Measurements from ENCODE around the gene ZNF358.

DNA sequence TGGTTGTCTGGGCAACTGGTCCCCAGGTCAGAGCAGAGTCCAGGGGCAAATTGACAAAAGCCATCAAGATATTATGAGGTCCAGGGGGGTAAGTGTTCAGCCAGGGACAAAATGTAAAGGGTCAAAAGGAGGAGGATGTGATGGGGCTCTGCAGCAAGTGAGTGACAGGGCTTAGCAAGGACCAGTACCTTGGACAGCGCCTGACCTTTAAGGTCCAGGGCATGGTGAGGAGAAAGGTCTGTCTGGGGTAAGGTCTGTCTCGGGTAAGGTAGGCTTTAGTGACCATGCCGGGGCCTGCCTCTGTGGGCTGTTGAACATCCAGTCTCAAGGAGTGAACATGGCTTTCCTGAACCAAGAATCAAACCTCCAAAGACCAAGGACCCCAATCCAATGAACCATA lies 6.3 kb upstream of the ZNF358 start:
- TF ChIP-seq POLR2AphosphoS5 (IDR thresholded peaks at IDR 0.05; ENCODE audit: low read depth, low read length) (no peak), TAF1 (IDR thresholded peaks at IDR 0.05; ENCODE audit: borderline replicate concordance, low read depth, low read length) (no peak)

All from GM12892 (cell line).